ENCODE data around the gene SIRT7.
"Not testable (repeated sequence)": the region's sequence is repeated elsewhere in the genome, so short reads cannot be mapped to it uniquely, and the experiment has no call there.

DNA sequence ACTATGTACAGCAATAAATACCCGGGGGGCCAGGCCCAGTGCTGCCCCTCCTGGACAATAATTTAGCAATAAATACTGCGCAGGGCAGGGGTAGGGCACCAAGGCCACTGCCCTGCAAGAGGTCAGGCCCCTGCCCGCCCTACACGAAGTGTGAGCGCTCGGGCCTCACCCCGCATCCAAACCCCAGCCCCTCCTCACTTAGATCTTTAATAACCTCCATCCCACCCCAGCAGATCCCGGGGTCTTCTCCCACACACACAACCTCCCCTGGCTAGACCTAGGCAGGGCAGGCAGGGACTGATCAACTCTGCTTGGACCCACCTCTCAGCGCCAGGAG is 325 bp upstream of the SIRT7 start:
- TF ChIP-seq, protein P1, sequence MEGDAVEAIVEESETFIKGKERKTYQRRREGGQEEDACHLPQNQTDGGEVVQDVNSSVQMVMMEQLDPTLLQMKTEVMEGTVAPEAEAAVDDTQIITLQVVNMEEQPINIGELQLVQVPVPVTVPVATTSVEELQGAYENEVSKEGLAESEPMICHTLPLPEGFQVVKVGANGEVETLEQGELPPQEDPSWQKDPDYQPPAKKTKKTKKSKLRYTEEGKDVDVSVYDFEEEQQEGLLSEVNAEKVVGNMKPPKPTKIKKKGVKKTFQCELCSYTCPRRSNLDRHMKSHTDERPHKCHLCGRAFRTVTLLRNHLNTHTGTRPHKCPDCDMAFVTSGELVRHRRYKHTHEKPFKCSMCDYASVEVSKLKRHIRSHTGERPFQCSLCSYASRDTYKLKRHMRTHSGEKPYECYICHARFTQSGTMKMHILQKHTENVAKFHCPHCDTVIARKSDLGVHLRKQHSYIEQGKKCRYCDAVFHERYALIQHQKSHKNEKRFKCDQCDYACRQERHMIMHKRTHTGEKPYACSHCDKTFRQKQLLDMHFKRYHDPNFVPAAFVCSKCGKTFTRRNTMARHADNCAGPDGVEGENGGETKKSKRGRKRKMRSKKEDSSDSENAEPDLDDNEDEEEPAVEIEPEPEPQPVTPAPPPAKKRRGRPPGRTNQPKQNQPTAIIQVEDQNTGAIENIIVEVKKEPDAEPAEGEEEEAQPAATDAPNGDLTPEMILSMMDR (IDR thresholded peaks at IDR 0.05) = not testable (repeated sequence)
- not testable (repeated sequence) for TF ChIP-seq POLR2A (IDR thresholded peaks at IDR 0.05)
